ENCODE results near the gene NDUFB8. TPM values are rescaled to one million over a fixed set of nuclear protein-coding genes. Genes with fewer than 3 reads are reported as not detected.

The NDUFB8 gene
- total RNA-seq, 1 experiment from 2014 or later, result 399 TPM

DNA sequence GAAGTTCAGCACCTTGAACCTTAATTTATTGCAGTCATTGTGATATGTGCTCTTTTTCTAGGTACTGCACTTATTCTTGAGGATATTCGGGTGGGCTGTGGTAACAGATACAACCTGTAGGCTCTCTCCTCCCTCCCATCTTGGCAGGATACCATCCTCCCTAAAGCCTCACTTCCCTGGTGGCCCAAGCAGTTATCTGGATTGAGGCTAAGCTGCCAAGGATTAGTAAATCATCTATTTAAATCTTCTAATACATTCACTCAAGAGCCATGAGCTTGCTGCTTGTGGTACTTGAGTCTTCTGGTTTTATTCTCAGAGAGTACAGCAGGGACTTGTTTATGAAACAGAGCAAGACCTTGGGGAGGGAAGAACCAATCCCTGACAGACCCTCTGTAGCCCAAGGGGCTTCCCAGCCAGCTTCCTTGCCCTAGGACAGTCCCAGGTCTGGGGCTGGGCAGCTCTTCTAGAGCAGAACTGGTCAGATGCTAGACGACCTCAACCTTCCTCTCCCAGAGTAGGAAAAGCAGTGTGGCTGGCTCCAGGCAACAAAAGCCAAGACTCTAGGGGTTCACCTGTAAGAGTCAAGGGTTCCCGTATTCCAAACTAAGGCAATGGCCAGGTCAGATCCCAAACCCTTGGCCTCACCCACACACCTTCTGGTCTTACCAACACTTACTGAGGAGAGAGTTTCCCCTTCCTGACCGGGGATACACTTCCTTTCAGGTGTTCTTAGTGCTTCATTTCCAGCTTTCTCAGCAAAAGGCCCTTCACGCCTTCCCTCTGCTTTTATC lies 45.6 kb downstream of the NDUFB8 start:
- Histone ChIP-seq H3K9ac (ENCODE audit: low read length) (no peak overlapping the region), H3K9me2 (replicated peaks; ENCODE audit: low read length) (no peaks in the 10 kb centered on the region), H3K4me1 (ENCODE audit: insufficient read depth, low read length) (no peaks in the 10 kb centered on the region), H3K9me3 (ENCODE audit: low read length) (no peaks in the 10 kb centered on the region), H3K27ac (ENCODE audit: low read length) (no peak overlapping the region), H3K27me3 (ENCODE audit: low read length) (peaks cover 7% of the 10 kb centered on the region), H3K4me3 (ENCODE audit: low read length) (no peak overlapping the region), H3K4me2 (ENCODE audit: low read length) (no peak overlapping the region), H2AFZ (ENCODE audit: low read length) (no peak overlapping the region), H3K36me3 (ENCODE audit: low read depth, low read length) (no peaks in the 10 kb centered on the region), H3K79me2 (ENCODE audit: low read length) (no peaks in the 10 kb centered on the region), H3F3A (ENCODE audit: low read length, unreplicated experiment) (no peaks in the 10 kb centered on the region), H4K20me1 (ENCODE audit: low read length) (no peaks in the 10 kb centered on the region)
- intact Hi-C loops (cut with micrococcal nuclease), result no loop called here
- ATAC-seq, result no peak
- DNase-seq, result no peak
- CTCF ChIA-PET, result no interaction called here
- BruUV-seq (replicated peaks), result no TSS peak
- TF ChIP-seq, protein P1, sequence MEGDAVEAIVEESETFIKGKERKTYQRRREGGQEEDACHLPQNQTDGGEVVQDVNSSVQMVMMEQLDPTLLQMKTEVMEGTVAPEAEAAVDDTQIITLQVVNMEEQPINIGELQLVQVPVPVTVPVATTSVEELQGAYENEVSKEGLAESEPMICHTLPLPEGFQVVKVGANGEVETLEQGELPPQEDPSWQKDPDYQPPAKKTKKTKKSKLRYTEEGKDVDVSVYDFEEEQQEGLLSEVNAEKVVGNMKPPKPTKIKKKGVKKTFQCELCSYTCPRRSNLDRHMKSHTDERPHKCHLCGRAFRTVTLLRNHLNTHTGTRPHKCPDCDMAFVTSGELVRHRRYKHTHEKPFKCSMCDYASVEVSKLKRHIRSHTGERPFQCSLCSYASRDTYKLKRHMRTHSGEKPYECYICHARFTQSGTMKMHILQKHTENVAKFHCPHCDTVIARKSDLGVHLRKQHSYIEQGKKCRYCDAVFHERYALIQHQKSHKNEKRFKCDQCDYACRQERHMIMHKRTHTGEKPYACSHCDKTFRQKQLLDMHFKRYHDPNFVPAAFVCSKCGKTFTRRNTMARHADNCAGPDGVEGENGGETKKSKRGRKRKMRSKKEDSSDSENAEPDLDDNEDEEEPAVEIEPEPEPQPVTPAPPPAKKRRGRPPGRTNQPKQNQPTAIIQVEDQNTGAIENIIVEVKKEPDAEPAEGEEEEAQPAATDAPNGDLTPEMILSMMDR (conservative IDR thresholded peaks at IDR 0.05; ENCODE audit: low read depth, low read length), result no peak
- TF ChIP-seq EZH2 (IDR thresholded peaks at IDR 0.05; ENCODE audit: low read length, unreplicated experiment) (no peak), EZH2phosphoT487 (IDR thresholded peaks at IDR 0.05; ENCODE audit: borderline replicate concordance, low read length) (no peak)
- POLR2A ChIA-PET (ENCODE audit: unreplicated experiment), result no interaction called here

DNA sequence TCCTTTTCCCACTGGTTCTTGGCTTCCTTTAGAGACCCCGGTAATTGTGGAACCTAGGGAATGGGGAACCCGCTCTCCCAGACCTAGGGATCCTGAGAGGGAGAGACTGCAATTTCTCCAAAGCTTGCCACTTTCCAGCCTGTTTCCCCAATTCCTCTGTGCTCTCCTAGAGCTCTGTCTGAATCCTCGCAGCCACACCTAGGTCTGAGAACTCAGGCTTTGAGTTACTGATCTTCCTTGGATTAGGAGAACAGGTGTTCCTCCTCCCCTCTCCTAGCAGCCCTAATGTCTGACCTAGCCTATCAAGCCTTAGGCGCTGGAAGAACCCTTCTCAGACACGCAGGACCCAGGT lies 46.9 kb downstream of the NDUFB8 start:
- H3F3A ChIP-seq (ENCODE audit: low read length, unreplicated experiment), result no peaks in the 10 kb centered on the region
- H3K9me3 ChIP-seq (ENCODE audit: low read length), result no peaks in the 10 kb centered on the region
- ATAC-seq, result no peak
- H3K4me2 ChIP-seq (ENCODE audit: low read length), result peak overlapping the region; percentile 91
- peaks cover 12% of the 10 kb centered on the region for H3K27me3 ChIP-seq (ENCODE audit: low read length)
- no peak overlapping the region for H3K9ac ChIP-seq (ENCODE audit: low read length)
- no peak for DNase-seq
- H3K27ac ChIP-seq (ENCODE audit: low read length), result no peak overlapping the region
- ChIA-PET CTCF (interaction anchor here (0.6 to 1.7 kb wide), 6 partner anchors 14 to 395 kb away, joined by 3 to 20 read pairs (median 3); partner anchors contain the start of gene HIF1AN), POLR2A (ENCODE audit: unreplicated experiment) (no interaction called here)
- H3K9me2 ChIP-seq (replicated peaks; ENCODE audit: low read length), result no peaks in the 10 kb centered on the region
- peak overlapping the region; percentile 74 for H3K4me3 ChIP-seq (ENCODE audit: low read length)
- peak overlapping the region; percentile 86 for H2AFZ ChIP-seq (ENCODE audit: low read length)
- no peaks in the 10 kb centered on the region for H3K79me2 ChIP-seq (ENCODE audit: low read length)
- H4K20me1 ChIP-seq (ENCODE audit: low read length), result no peaks in the 10 kb centered on the region
- no TSS peak for BruUV-seq (replicated peaks)
- no peak for TF ChIP-seq EZH2 (IDR thresholded peaks at IDR 0.05; ENCODE audit: low read length, unreplicated experiment)
- no peak for TF ChIP-seq EZH2phosphoT487 (IDR thresholded peaks at IDR 0.05; ENCODE audit: borderline replicate concordance, low read length)
- TF ChIP-seq, protein P1 (conservative IDR thresholded peaks at IDR 0.05; ENCODE audit: low read depth, low read length), result peak; percentile 23
- H3K36me3 ChIP-seq (ENCODE audit: low read depth, low read length), result no peaks in the 10 kb centered on the region
- intact Hi-C loops (cut with micrococcal nuclease), result no loop called here
- H3K4me1 ChIP-seq (ENCODE audit: insufficient read depth, low read length), result no peaks in the 10 kb centered on the region

DNA sequence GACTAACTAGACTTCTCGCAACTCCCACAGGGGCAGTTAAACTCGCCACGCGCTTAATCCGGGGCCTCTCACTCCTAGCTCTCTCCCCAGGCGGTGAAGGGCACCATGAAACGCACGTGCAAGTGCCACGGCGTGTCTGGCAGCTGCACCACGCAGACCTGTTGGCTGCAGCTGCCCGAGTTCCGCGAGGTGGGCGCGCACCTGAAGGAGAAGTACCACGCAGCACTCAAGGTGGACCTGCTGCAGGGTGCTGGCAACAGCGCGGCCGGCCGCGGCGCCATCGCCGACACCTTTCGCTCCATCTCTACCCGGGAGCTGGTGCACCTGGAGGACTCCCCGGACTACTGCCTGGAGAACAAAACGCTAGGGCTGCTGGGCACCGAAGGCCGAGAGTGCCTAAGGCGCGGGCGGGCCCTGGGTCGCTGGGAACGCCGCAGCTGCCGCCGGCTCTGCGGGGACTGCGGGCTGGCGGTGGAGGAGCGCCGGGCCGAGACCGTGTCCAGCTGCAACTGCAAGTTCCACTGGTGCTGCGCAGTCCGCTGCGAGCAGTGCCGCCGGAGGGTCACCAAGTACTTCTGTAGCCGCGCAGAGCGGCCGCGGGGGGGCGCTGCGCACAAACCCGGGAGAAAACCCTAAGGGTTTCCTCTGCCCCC lies 47.4 kb downstream of the NDUFB8 start:
- Histone ChIP-seq H3K36me3 (ENCODE audit: low read depth, low read length) (no peaks in the 10 kb centered on the region), H3F3A (ENCODE audit: low read length, unreplicated experiment) (no peaks in the 10 kb centered on the region), H4K20me1 (ENCODE audit: low read length) (no peaks in the 10 kb centered on the region), H3K4me1 (ENCODE audit: insufficient read depth, low read length) (no peaks in the 10 kb centered on the region), H3K4me3 (ENCODE audit: low read length) (peak overlapping the region; percentile 74), H3K9me2 (replicated peaks; ENCODE audit: low read length) (no peaks in the 10 kb centered on the region), H3K9ac (ENCODE audit: low read length) (no peak overlapping the region), H3K27ac (ENCODE audit: low read length) (no peak overlapping the region), H2AFZ (ENCODE audit: low read length) (peak overlapping the region; percentile 86), H3K9me3 (ENCODE audit: low read length) (no peaks in the 10 kb centered on the region), H3K27me3 (ENCODE audit: low read length) (peaks cover 12% of the 10 kb centered on the region), H3K4me2 (ENCODE audit: low read length) (peak overlapping the region; percentile 91), H3K79me2 (ENCODE audit: low read length) (no peaks in the 10 kb centered on the region)
- ChIA-PET CTCF (interaction anchor here (0.9 to 1.7 kb wide), 5 partner anchors 14 to 140 kb away, joined by 3 to 20 read pairs (median 3); partner anchors contain the start of gene HIF1AN), POLR2A (ENCODE audit: unreplicated experiment) (no interaction called here)
- DNase-seq (peak; percentile 55), ATAC-seq (peak; percentile 67)
- BruUV-seq (replicated peaks), result no TSS peak
- TF ChIP-seq, protein P1 (conservative IDR thresholded peaks at IDR 0.05; ENCODE audit: low read depth, low read length), result peak; percentile 84
- TF ChIP-seq EZH2 (IDR thresholded peaks at IDR 0.05; ENCODE audit: low read length, unreplicated experiment) (no peak), EZH2phosphoT487 (IDR thresholded peaks at IDR 0.05; ENCODE audit: borderline replicate concordance, low read length) (no peak)
- intact Hi-C loops (cut with micrococcal nuclease), result no loop called here

Measured in PC-3 (cell line).